Stimulated activated effector memory CD8-positive, alpha-beta T cell treated with anti-CD3 and anti-CD28 coated beads, Interleukin-12 subunit alpha, Interleukin-12 subunit beta, amount 100 ng/mL, for 72 hours (primary cell): ENCODE measurements around the gene HDAC10.

Experiments used
- ATAC-seq: fragments of 150-1000 bp; cut with Tn5 transposase; 2 replicates; pipeline ENCODE4 v1.10.0; 2021
- DNase-seq, 2 donors: peaks; one replicate each; pipeline ENCODE4 v3.0.0; 2021 to 2022; ENCODE audit warnings: low spot score in 2 of 2
- H3K27ac Mint-ChIP-seq: one replicate; pipeline ENCODE4 v1.8.0; 2022; ENCODE audit warnings: mild to moderate bottlenecking, mixed read lengths
- H3K36me3 Mint-ChIP-seq: one replicate; pipeline ENCODE4 v1.8.0; 2022; ENCODE audit warnings: mild to moderate bottlenecking, mixed read lengths
- H3K4me1 Mint-ChIP-seq: one replicate; pipeline ENCODE4 v1.8.0; 2022; ENCODE audit warnings: mixed read lengths
- H3K4me3 Mint-ChIP-seq: one replicate; pipeline ENCODE4 v1.8.0; 2022; ENCODE audit warnings: mild to moderate bottlenecking, mixed read lengths
- H3K9me3 Mint-ChIP-seq: one replicate; pipeline ENCODE4 v1.8.0; 2022; ENCODE audit warnings: mixed read lengths

The HDAC10 gene

DNA sequence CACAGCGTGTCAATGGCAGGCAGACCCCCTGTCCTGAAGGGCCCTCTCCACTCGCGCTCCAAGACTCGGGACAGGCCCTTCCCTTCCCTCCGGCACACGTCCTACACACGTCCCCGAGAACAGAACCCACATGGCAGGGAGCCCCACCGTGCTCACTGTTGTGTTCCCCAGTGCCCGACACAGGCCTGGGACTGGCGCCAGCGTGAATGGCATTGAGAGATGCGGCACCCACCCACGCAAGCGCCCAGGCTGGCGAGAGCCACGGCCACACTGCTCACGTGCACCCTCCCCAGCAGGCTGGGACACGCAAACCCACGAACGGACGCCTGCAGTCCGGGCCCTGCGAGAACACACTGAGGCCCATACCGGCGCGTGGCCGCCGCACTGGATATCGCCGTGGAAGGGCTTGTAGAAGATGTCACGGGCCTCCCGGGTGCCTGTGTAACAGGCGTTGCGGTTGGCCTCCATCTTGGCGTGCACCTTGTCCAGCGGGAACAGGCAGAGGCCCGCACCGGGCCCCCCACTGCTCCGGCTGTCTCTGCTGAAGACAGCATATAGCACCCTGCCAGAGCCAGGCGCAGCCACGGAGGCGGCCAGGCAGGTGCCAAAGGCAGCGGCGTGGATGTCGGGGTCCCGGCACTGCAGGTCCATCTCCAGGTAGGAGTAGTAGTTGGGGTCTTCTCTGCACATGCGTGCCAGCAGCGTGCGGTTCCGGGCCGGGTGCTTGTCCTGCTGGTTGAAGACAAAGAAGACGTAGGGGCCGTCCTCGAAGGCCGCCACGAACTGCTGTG lies 38.3 kb upstream of the HDAC10 start:
- no peak overlapping the region for H3K4me3 Mint-ChIP-seq
- H3K36me3 Mint-ChIP-seq: no peaks in the 10 kb centered on the region
- H3K27ac Mint-ChIP-seq: no peak overlapping the region
- no peaks in the 10 kb centered on the region for H3K9me3 Mint-ChIP-seq
- H3K4me1 Mint-ChIP-seq: peaks cover 6% of the 10 kb centered on the region
- no peak for ATAC-seq
- DNase-seq: no peak

DNA sequence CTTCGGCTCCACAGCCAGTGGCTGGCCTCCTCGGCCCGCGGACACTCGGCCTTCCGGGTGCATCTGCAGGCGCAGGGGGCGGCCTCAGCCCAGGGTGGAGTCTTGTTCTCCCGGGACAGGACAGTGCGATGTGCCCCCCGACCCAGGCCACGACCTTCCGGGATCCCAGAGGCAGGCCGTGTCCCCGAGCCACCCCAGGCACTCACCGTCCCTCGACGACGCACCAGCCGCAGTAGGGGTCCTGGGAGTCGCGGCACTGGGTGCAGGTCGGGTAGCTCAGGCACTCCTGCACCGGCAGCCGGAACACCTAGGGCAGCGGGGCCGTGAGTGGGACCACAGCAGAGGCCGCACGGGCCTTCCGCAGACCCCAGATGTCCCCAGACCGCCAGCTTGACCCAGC lies 36.7 kb upstream of the HDAC10 start:
- Mint-ChIP-seq H3K4me3 (no peak overlapping the region), H3K27ac (no peak overlapping the region), H3K4me1 (peaks cover 4% of the 10 kb centered on the region), H3K9me3 (no peaks in the 10 kb centered on the region), H3K36me3 (no peaks in the 10 kb centered on the region)
- ATAC-seq: no peak
- DNase-seq: no peak

DNA sequence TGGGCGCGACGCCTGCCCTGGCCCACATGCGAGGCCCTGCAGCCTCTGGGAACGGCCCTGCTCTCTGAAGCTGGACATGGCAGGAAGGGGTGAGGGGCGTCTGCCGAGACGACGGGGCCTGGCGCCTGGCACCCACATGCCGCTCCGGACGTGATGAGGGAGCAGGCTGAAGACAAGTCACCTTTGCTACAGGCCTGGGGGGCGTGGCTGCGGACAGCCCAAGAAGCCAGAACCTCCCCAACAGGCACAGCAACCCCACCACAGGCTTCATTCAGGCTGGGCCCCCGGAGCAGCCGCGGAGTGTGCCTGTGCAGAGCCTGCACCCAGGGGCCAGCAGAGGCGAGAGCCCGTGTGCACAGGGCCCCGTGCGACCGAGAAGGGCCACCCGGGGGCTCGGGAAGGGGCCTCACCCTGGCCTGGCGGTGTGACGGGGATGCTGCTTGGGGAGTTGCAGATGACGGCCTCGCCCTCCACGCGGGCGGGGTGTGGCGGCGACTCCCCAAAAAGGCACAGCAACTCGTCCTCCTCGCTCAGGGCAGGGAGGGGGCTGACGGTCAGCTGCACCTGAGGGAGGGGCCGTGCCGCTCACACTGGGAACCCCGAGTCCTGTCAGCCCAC lies 35.7 kb upstream of the HDAC10 start:
- ATAC-seq (no peak), DNase-seq (no peak)
- Mint-ChIP-seq H3K9me3 (no peaks in the 10 kb centered on the region), H3K4me1 (no peaks in the 10 kb centered on the region), H3K4me3 (no peak overlapping the region), H3K36me3 (no peaks in the 10 kb centered on the region), H3K27ac (no peak overlapping the region)

DNA sequence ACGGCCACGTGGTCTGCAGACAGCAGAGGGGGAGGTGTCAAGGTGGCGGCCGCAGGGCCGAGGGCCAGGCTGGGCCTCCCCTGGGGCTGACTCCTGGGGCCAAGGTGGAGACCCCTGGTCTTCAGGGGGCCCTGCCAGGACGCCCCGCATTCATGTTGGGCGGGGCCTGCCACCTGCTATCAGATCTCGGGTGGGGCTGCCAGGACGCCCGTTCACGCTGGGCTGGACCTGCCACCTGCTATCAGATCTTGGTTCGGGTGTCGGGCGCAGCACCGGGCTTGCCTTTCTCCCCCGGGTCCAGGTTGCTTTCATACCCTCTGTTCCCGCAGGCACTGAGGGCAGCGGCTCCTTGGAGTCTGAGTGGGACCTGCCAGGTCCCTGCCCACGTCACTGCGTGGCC lies 35.2 kb upstream of the HDAC10 start:
- Mint-ChIP-seq H3K27ac (no peak overlapping the region), H3K4me3 (no peak overlapping the region), H3K36me3 (no peaks in the 10 kb centered on the region), H3K4me1 (no peaks in the 10 kb centered on the region), H3K9me3 (no peaks in the 10 kb centered on the region)
- DNase-seq (no peak), ATAC-seq (no peak)

DNA sequence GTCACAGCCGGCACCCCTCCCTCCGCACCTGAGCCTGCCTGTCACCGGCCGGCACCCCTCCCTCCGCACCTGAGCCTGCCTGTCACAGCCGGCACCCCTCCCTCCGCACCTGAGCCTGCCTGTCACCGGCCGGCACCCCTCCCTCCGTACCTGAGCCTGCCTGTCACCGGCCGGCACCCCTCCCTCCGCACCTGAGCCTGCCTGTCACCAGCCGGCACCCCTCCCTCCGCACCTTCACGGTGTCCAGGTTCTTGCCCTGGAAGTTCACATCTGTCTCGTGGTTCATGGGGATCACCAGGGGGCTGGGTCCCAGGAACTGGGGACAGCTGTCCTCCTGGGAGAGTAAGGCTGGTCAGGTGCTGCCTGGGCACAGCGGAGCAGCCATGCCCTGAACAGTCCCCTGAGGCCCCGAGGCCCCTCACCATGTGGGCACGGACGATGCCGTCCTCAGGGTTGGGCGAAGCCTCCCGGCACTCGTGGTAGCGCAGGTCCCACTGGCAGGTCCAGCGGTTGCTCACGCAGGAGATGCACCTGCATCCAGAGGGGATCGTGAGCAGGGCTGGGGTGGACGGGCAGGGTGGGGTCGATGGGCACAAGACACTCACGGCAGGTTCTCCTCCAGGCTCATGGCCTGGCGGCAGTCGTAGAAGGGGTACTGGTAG lies 34.6 kb upstream of the HDAC10 start:
- H3K27ac Mint-ChIP-seq: no peak overlapping the region
- DNase-seq (no peak), ATAC-seq (no peak)
- H3K4me3 Mint-ChIP-seq: no peak overlapping the region
- no peaks in the 10 kb centered on the region for H3K9me3 Mint-ChIP-seq
- H3K36me3 Mint-ChIP-seq: no peaks in the 10 kb centered on the region
- H3K4me1 Mint-ChIP-seq: no peaks in the 10 kb centered on the region

DNA sequence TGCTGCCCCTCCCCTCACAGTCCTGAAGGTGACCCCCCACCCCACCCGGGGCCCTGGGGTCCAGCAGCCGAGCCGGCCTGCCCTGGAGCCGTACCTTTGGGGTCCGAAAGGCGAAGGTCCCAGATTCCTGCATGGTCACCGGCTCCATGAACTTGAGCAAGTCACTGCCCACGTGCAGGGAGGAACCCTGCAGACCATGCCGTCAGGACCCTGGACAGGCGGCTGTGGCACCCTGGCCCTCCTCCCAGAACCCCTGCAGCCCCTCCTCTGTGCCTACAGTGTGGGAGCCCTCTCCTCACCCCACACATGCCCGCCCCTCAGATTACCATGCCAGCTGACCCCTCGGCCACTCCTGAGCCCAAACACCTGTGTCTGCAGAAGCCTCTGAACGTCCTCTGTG lies 33.4 kb upstream of the HDAC10 start:
- Mint-ChIP-seq H3K27ac (no peak overlapping the region), H3K36me3 (no peaks in the 10 kb centered on the region), H3K4me3 (no peak overlapping the region), H3K9me3 (no peaks in the 10 kb centered on the region), H3K4me1 (no peaks in the 10 kb centered on the region)
- ATAC-seq (no peak), DNase-seq (no peak)

DNA sequence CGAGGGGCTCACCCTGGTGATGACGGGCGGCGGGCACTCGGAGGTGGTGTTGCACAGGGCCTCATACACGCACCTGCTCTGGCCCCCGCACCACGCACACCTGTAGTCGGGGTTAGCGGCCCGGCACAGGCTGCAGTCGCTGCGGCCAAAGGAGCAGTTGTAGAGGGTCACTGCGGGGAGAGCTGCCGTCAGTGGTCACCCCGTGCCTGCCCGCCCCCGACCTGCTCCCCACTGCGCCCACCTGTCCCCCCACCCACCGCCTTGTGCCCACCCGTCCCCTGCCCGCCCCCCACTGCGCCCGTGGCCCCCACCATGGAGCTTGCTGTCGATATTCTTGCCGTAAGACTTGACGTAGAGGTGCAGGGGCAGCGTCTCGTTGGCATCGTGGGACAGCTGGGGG lies 32.8 kb upstream of the HDAC10 start:
- Mint-ChIP-seq H3K4me1 (no peaks in the 10 kb centered on the region), H3K36me3 (no peaks in the 10 kb centered on the region), H3K9me3 (no peaks in the 10 kb centered on the region), H3K27ac (no peak overlapping the region), H3K4me3 (no peak overlapping the region)
- no peak for DNase-seq
- no peak for ATAC-seq

DNA sequence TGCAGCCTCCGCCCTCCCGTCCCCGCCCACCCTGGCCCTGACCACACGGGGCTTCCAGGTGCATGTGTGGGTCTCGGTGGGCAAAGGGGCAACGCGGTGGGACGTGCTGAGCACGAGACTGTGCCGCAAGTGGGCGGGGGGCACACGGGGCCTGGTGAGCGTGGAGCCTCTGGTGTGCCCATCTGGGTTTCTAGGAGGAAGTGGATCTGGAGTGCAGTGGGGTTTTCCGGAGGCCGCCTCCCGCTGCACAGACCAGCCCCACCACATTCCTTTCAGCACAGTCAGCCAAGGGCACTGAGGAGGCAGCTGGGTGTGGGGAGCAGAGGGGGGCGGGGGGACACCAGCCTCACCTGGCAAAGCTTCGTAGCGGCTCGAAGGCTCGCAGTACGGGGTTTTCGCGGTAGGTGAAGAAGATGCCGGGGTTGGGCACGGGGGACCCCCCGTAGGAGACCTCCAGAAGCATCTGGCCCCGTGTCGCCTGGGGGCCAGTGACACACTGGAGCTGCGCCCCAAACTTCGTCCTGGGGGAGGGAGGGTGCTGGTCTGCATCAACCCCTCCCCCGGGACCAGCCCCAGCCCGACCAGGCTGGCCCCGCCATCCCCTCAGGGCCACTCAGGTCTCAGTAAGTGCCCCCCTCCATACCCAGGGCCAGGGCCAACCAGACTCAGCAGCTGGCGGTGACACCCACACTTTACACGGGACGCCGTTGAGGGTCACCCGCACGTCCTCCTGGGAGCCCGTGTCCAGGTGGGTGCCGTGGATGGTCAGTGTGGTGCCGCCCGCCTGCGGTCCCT lies 31.5 kb upstream of the HDAC10 start:
- no peak for DNase-seq
- Mint-ChIP-seq H3K27ac (no peak overlapping the region), H3K4me3 (no peak overlapping the region), H3K4me1 (no peaks in the 10 kb centered on the region), H3K9me3 (no peaks in the 10 kb centered on the region), H3K36me3 (no peaks in the 10 kb centered on the region)
- ATAC-seq: no peak

DNA sequence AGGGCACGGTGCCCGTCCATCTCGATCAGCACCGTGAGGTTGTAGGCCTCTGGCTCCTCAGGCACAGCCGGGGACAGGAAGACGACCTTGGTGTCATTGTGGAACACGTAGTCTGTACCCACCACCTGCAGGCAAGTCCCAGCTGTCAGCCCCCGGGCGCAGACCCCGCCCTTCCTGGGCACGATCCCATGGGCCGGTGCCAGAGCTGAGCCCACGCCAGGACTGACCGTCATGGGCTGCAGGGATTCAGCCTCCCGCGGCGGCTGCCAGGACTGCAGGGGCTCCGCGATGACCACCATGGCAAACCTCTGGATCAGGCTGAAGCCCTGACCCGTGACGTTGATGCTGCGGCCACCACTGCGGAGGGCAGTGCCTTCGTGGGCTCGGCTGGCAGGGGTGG lies 30.9 kb upstream of the HDAC10 start:
- DNase-seq: no peak
- Mint-ChIP-seq H3K27ac (no peak overlapping the region), H3K36me3 (no peaks in the 10 kb centered on the region), H3K4me3 (no peak overlapping the region), H3K4me1 (no peaks in the 10 kb centered on the region), H3K9me3 (no peaks in the 10 kb centered on the region)
- ATAC-seq: no peak

DNA sequence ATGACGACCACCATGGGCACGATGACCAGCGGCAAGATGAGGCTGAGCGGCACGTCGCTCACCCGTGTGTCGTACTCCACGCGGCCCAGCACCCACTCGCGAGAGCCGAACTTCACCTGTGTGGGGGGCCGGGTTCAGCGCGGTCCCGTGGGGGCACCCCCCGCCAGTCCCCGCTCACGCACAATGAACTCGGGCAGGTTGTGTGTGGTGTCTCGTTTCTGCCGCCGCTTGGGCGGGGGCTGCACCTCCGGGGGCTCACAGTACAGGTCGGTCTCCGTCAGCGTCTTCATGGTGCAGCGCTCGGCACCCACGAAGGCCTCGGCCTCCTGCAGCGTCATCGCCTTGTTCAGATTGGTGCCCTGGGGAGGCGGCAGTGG lies 30.3 kb upstream of the HDAC10 start:
- no peak overlapping the region for H3K4me3 Mint-ChIP-seq
- DNase-seq: no peak
- H3K27ac Mint-ChIP-seq: no peak overlapping the region
- no peaks in the 10 kb centered on the region for H3K36me3 Mint-ChIP-seq
- no peaks in the 10 kb centered on the region for H3K9me3 Mint-ChIP-seq
- ATAC-seq: no peak
- H3K4me1 Mint-ChIP-seq: no peaks in the 10 kb centered on the region

DNA sequence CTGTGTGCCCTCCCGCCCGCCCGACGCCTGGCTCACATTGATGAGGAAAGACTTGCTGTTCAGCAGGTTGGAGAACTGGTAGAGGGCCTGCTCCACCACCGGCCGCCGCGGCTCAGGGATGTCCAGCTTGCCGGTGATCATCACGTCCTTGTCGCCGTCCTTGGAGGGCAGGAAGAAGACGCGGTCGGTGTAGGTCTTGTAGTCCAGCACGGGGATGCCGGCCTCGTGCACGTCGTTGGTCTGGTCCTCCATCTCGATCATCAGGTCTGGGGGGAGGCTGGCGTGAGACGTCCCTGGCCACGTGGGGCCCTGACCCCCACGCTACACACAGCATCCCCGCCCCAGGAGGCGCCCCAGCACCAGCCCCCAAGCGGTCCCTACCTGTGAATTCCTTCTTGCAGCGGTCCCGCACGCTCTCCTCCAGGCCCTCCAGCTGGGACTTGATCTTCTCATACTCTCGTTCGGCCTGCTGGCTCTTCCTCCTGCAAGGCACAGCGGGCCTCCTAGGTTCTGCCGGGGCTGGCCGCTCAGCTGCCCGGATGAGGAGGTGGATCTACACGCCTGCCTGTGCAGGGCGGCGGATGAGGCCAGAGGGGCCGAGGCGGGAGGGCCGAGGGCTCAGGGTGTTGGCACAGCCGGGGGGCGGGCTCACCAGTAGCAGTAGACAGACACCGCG lies 29.8 kb upstream of the HDAC10 start:
- no peaks in the 10 kb centered on the region for H3K36me3 Mint-ChIP-seq
- no peak overlapping the region for H3K27ac Mint-ChIP-seq
- no peaks in the 10 kb centered on the region for H3K4me1 Mint-ChIP-seq
- H3K4me3 Mint-ChIP-seq: no peak overlapping the region
- DNase-seq (no peak), ATAC-seq (no peak)
- H3K9me3 Mint-ChIP-seq: no peaks in the 10 kb centered on the region

DNA sequence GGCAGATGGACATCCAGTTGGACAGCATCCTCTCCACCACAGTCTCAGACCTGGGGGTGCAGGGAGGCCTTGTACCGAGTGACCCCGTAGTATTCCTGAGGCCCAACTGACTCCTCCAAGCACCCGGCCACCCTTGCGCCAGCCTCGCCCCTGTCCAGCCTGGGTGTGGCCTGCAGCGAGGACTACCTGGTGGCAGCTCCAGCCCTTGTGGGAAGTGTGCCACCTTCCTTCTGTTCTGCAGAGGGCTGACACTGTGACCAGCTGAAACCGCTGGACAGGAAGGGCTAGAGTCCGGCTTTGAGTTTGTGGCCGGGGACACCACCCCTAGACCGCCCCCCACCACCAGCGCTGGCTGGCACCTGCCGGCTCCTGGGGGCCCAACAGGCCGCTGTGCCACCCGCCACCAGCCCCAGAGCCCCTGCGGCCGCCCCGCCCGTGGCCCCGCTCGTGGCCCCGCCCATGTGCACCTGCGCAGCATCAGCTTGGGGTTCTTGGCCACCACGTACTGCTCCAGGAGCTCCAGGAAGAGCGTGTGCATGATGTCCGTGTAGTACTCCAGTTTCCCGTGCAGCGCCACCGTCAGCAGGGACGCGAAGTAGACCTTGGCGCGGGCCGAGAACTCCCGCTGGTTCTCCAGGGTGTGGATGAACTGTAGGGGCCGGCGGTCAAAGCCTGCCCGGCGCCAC lies 29.1 kb upstream of the HDAC10 start:
- no peak for ATAC-seq
- no peaks in the 10 kb centered on the region for H3K36me3 Mint-ChIP-seq
- no peak overlapping the region for H3K27ac Mint-ChIP-seq
- H3K4me1 Mint-ChIP-seq: no peaks in the 10 kb centered on the region
- no peak overlapping the region for H3K4me3 Mint-ChIP-seq
- no peaks in the 10 kb centered on the region for H3K9me3 Mint-ChIP-seq
- no peak for DNase-seq

DNA sequence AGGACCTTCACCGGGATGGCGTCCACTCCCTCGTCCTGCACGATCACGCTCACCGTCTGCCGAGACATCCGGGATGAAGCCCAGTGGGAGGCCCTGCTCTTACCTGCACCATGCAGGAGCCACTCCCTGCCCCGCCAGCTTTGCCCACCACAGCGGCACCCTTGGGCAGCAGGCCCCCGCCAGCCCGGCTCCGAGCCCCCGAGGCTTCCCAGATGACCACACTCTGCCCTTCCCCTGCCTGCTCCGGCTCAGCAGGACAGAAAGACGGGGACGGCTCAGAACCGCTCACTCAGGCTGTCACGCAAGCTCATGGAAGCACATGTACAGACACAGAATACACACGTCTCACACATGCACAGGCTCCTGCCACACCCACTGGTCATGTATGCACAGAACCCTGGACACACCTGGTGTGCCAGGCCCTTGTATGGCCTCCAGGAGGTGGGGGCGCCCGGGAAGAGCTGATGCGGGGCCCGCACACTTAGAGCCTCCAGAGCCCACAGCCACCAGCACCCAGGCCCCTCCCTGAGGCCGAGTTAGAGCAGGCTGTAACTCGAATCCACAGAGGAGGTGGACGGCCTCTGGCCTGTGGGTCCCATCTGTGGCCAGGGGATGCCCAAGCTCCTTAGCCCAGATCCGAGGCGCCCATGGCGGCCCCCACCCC lies 28.0 kb upstream of the HDAC10 start:
- Mint-ChIP-seq H3K27ac (no peak overlapping the region), H3K4me1 (peaks cover 2% of the 10 kb centered on the region), H3K9me3 (no peaks in the 10 kb centered on the region), H3K36me3 (no peaks in the 10 kb centered on the region), H3K4me3 (no peak overlapping the region)
- DNase-seq (no peak), ATAC-seq (no peak)

DNA sequence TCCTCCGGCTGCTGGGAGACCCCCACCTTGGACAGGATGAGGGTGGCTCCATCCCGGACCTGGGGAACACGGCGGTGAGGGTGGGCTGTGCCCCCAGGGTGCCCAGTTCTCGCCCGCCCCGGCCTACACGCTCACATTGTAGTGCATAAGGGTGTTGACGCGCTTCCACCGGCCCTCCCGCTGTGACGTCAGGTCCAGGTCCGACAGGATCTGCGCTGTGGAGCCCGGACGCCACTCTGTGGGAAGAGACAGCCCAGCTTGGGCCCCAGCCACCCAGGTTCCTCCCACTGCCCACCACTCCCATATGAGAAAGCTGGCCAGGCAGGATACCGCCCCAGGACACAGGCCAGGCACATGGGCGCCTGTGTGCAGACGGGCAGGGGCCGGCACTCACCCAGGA lies 27.4 kb upstream of the HDAC10 start:
- Mint-ChIP-seq H3K36me3 (no peaks in the 10 kb centered on the region), H3K4me1 (peaks cover 7% of the 10 kb centered on the region), H3K27ac (no peak overlapping the region), H3K9me3 (no peaks in the 10 kb centered on the region), H3K4me3 (no peak overlapping the region)
- DNase-seq: no peak
- ATAC-seq: no peak
